NCI-H460 (cell line): ENCODE data around the gene PTPRD. TPM values are rescaled to one million over a fixed set of nuclear protein-coding genes. Genes with fewer than 3 reads are reported as not detected.

ENCODE experiments used
- DNase-seq: peaks from one replicate; pipeline ENCODE4 v3.0.0-alpha.2; 2016; ENCODE audit warnings: low read depth; ENCODE audit errors: extremely low read depth
- total RNA-seq: library from RNA; depleted of rRNA; stranded (reverse); fragments of >200 nt; shearing (Covaris generic); gene quantifications from 2 replicates; pipeline ENCODE4 v1.2.3, GENCODE V29; 2014

Gene PTPRD
- total RNA-seq, 1 experiment from 2014 or later: 45.3 TPM

DNA sequence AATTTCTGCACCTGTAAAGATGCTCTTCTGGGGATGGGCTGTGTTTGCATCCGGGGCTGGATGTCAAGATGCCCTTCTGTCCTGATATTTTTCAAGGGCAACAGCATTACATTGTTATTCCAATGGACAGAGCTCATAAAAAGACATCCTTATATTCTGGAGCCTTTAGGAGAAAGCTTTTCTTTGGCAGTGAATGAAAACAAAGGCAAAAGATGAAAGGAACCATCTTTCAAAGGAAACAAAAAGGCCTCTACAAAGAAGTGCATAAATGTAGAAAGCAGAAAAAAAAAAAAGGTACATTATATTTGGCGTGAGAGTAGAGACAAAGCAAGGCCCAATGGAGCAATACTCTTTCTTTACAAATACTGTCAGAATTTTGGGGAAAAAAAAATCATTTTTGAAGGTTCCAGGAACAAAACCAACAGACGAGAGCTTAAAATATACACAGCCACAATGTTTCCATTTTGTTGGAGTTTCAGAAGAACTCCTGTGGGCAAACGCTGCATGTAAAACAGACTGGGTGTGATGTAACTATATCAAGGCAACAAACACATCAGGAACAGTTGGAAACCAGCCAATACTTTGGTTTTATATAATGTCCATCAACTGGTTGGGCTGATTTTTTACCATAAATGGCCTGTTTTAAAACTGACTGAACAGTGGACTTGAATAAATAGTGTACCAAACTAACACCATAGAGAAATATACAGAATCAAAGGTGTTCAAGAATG is 1927.7 kb downstream of the PTPRD start:
- DNase-seq: no peak

DNA sequence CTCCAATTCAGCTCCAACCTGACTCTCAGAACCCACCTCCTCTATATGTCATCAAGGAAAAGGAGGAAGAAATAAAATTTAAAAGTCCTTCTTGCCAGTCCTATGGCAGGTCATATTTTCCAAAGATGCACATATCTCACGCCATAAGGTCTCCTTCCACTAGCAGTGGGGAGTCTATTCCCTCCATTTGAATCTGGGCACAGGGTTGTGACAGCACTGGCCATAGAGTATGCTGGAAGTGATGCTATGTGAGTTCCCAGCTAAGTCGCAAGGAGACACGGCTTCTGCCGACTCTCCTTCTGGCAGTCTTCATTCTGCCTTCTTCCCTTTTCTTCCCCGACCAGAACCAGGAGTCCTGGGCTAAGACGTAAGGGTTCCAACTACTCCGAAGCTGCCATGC is 1929.3 kb downstream of the PTPRD start:
- no peak for DNase-seq

DNA sequence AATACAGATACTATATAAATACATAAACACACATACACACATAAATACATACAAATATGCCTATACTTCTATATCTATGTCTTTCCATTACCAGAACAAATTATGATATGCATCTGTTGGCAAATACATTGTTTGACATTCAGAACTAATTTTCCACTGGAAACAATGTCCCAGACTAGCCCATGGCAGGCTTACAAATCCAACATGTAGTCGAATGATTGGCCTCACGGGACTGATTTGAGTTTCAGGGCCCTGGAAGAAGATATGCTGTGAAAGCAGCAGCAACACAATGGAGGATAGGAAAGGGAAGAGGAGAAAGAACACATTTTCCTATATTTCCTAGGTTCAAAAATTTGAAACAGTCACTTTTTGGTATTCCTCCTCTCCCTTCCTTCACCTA is 1932.1 kb downstream of the PTPRD start:
- DNase-seq: no peak

DNA sequence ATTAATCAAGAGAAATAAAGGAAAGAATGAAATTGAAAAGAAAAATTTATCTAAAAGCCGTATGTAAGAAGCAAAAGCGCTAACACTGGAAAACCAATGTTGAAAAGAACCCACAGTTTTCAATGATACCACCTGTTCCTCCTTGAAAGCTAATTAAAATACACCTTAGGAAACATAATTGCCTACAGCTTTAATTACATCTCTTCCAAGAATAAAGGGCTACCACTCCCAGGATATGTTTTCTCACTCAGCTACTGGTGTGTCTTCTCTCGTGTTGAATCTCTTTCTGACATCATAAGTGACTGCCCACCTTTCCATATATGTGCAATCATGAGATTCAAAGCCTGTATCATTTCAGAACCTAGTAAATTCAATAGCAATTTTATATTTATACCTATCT is 1932.6 kb downstream of the PTPRD start:
- no peak for DNase-seq

DNA sequence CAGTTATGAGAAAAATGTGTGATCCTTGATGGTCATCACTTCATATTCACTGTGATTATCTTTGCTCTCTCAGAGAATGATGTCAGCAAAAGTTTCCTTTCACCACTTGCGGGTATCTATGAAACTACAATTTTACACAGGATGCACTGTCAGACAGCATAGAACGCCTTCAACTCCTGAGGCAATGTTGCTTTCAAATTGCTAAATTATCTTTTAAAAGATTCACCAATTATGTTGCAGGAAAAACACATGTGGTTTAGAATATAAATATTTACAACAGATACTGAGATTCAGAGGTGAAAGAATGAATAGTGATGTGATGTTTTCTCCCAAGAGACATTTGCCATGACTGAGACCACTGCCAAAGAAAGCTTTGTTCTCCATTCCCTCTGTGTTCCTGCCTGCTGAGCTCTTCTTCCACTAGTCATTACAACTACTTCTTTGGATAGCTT is 1933.4 kb downstream of the PTPRD start:
- DNase-seq: peak; percentile 36

DNA sequence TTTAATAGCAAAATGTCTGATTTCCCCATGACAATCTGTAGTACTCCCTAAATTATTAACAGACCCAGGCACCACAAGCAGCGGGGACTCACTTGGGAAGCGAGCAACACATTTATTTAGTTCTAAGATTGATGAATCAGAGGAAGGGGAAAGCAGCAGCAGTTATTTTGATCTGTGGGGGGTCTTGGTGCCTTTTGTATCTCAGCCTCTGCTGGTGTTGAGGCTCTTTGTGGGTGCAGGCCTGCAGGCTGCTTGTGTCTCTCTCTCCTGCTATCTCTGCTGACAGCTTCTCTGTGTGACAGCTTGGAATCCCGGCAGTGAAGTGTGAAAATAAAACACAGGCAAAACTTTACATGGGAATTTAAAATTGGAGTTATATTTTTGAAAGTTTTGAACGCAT is 1935.1 kb downstream of the PTPRD start:
- DNase-seq: no peak

DNA sequence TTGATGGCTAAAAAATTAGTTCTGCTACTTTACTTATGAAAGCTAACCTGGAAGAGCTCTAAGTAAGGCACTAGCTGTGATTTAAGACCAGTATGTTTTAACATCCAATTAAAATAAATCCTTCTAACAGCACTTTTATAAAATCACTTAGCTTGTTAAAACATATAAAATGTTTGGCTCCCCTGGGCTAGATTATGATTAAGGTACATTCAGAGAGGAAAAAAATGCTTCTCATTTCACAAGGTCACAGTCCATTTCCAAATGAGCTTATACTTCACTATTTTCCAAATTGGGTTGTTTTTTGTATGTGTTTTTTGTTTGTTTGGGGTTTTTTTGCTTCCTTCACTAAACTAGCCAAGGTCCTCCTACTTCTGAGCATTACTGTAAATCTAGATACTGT is 1938.3 kb downstream of the PTPRD start:
- DNase-seq: no peak

DNA sequence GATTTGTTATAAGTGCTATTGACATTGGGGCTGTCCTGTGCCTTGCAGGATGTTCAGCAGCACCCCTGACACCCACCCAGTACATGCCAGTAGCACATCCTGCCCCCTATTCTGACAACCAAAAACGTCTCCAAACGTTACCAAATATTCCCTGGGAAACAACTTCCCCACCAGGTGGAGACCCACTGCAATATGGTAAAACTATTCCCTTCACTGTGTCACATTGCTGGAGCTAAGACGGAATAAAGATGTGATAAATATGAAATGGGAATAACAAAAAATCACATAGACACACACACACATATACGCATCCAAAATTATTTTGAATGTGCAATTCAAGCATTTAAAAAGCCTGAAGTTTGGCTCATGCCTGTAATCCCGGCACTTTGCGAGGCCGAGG is 1939.0 kb downstream of the PTPRD start:
- DNase-seq: no peak

DNA sequence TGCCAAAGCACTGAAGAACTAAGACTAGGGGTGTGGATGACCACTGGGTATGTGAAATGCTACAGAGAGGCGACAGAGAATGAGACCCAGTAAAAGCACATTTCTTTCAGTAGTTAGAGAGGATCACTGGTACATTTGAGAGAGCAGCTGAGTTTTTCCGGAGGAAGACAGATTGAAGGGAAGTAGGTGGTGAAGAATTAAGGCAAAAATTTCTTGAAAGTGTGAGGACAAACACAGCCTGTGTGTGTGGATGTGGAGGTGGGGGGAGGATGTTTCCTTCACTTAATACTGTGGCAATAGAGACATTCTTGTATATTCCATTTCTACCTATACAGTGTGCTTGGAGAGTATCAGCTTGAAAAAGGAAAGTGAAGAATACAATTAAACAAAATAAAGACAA is 1942.1 kb downstream of the PTPRD start:
- no peak for DNase-seq

DNA sequence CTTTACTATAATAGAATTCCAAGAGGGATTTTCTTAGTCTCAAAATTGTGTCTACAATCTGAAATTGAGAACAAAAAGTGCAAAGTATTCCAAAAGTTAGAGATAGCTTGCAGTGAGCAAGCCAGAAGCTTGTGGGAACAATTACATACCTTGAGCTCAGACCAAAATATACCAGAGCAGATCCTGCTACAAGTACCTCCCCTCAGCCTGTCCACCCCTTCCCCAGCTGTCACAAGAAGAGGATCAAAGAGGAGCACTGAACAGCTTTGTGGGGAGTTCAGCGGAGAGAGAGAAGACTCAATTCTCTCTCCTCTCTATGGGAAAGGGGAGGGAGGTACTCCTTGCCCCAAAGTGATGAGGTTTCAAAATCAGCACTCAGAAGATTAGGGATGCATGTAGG is 1944.1 kb downstream of the PTPRD start:
- DNase-seq: no peak

DNA sequence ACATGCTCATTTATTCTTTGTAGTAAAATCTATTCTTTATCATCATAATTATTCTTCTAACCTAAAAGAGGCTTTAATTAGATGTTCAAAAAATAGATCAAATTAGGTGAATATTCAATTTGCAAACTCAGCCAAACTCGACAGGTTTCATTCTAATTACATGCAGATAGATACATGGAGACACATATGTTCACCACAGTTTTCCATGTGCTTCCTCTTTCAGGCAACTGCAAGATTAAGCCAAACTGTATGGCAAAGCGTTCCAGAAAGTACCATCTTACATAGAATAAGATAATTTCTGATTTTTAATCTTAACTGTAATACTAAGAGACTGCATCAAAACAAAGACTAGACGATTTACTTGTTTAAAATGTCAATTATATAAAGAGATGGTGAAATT is 1944.6 kb downstream of the PTPRD start:
- DNase-seq: no peak

DNA sequence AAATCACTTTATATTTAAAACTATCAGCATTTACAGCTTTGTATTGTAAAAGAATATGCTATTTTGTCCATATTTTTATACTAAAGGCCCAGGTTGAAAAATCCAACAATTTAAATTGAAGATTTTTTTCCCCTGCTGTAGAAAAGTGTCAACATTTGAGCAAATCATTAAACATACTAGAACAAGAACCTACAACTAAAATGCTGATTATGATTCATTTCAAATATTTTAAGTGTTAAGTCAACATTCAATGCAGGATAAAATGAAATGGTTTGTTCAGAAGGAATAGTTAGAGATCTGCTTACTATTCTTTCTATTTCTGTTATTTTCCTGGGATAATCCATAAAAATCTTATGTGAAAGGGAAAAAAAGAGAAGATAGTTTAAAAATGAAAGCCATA is 1946.7 kb downstream of the PTPRD start:
- DNase-seq: no peak

DNA sequence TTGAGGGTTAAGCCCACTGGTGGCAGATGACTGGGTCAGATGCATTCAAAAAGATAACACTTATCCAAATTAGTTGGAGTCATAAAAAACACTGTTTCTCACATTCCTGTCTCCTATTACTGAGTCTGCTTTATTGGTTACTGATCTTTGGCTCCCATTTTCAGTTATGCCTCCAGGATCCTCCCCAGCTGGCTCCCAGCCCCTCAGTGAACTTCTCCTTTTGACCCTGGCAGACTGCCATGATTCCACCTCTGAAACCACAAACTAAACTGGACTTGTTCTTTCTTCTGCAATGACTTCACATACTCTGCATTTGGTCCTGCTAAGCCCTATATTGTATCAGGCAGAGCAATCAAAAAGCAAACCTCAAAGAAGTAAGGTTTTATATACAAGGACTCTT is 1952.4 kb downstream of the PTPRD start:
- no peak for DNase-seq

DNA sequence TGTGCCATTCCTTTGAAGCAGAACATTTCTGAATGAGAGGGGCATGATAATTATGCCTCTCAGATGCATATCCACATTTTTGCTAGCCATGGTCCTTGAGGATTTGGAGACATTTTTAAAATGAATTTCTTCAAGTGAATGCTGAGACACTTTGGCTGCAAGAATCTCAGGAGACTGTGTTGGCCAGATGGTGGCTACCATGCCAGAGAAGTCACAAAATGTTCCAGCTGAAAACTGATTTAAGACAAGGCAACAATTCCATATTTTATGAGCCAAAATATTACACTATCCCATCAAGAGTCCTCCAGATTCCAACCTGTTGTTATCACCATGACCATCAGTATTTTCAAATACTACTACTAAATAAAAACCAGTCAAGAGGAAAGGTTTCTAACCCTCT is 1953.7 kb downstream of the PTPRD start:
- DNase-seq: no peak

DNA sequence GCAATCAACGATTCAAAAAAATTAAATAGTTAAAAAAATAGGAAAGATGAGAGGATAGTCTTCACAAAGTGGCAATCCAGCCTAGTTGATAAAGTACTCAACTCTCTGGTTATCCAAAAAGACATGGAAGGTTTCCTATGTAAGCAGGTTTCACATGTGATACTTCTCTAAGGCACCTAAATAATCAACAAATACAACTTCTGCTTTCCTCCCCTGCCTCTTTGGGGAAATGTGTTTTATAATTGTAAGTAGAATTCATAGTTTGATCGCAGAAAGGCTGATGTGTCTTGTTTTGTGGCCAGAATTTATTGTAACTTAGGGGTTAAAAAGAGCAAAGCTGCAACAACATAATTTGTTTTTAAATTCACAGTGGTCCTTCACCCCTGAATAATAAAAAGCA is 1957.7 kb downstream of the PTPRD start:
- DNase-seq: no peak

DNA sequence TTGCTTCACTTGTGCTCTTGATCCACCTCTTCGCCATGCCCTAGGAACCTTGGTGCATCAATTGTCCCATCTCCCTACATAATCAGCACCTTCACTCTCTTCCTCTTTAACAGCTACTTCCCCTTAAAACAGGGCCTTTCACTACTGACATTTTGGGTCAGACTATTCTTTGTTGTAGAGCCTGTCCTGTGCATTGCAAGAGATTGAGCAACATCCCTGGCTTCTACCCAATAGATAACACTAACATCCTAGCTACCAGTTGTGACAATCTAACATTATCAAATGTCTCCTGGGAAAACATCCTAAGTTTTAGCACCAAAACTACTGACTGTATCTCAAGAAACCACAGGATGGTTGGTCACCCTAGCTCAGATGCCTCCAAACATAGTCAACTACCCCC is 1958.9 kb downstream of the PTPRD start:
- no peak for DNase-seq

DNA sequence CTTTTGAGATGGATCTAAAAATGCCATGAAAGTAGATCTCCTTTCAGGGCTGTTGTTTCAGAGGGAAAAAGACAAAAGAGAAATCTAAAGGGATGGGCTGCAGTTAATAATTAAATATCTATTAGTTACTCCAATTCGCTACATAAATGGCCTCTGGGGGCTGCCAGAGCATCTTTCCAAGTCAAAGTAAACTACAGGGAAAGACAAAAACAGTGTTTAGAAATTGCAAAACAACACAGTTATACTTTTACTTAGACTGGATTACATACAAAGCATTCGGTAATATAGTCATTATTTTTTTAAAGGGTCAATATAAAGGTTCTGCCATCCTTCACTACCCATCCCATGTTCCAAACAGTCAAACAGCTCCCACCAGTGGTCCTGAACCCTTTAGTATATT is 1959.7 kb downstream of the PTPRD start:
- DNase-seq: no peak

DNA sequence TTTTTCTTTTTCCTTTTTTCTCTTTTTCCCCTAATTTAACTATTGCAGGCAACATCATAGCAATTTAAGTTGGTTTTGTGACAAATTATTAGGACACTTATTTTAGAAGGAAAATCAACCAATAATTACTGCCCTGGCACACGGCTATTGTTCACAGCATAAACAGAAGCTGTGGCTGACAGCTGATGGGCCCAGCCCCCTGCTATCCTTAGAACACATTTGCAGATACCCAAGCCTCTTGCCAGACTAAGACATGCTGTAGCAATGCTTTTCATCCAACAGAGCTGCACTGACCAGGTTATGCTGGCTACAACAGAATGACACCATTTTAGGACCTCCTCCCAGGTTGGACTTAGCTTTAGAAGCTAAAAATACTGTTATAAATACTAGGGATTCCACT is 1960.5 kb downstream of the PTPRD start:
- DNase-seq: no peak

DNA sequence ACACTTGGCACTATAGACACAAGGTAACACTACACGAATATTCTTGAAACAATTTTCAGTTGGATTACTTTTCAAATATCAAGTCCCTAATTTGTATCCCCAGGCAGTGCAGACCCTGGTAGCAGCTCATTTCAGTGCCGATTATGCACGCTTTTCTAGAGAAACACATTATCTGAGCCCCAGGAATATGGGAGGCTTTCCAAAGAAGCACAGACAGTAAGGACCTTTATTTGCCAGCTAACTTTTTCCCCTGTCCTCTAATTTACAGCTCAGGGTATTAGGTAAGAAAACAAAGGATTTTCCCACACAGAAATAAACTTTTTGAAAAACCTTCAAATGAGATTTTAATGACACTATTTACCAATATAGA is 1961.0 kb downstream of the PTPRD start:
- no peak for DNase-seq

DNA sequence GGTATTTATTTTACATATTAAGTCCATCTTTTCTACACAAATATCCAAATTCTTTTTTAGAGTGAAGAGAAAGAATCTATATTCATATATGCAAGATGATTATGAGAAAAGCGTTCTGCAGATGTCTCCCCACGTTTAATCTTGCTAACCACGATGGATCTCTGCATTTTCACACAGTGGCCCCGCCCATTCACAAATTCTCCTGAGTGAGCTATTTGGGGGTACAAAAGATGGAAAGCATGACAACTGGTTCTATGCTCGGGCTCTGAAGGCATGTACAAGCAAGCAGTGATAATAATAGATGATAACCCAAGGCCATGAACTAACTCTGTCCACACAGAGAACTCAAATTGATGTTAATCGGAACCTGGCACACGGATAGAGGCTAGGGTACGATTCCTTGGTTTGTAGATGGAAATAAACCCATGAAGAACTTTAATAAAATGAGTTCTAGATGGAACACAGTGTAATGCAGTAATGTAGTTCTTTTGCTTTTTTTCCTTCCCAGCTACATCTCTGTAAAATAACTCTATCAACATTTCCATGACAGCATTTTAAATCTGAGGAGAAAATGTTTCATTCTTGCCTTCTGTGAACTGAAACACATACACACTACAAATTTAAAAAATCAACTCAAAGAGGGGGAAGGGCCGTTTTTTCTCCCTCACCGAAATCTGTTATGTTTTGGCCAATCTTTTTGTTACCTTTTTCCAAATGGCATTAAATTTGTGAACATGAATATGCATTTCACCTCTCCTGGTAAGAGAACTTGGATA is 1961.5 kb downstream of the PTPRD start:
- no peak for DNase-seq

DNA sequence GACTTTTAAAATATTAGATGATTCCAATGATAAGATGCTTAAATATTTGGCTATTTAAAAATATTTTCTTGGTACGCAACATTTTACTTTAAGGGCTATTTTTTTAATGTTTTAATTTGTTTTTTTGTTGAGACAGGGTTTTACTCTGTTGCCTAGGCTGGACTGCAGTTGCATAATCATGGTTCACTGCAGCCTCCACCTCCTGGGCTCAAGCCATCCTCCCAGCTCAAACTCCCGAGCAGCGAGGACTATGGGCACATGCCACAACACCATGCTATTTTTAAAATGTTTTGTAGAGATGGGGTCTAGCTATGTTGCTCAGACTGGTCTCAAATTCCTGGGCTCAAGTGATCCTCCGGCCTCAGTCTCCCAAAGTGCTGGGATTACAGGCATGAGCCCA is 1963.0 kb downstream of the PTPRD start:
- no peak for DNase-seq

DNA sequence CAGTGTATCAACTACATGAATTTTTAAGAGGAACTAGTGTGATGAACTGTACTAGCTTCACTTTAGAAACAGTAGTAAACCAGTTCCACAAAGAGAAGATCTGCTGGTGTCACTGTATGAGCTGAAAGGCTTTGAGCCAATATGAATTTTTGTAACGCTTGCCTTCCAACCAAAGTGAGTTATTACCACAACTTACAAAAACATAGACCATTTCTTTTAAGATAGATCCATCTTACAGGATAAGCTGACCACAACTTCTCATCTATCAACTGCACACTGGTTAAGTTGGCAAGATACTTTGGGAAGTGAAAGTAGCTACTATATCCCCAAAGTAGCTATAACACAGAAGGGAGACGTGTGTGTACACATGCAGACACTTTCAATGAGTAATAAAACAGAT is 1963.6 kb downstream of the PTPRD start:
- no peak for DNase-seq
